ENCODE results near the gene STRA6.
"Not testable (repeated sequence)": the region's sequence is repeated elsewhere in the genome, so short reads cannot be mapped to it uniquely, and the experiment has no call there.

The STRA6 gene

DNA sequence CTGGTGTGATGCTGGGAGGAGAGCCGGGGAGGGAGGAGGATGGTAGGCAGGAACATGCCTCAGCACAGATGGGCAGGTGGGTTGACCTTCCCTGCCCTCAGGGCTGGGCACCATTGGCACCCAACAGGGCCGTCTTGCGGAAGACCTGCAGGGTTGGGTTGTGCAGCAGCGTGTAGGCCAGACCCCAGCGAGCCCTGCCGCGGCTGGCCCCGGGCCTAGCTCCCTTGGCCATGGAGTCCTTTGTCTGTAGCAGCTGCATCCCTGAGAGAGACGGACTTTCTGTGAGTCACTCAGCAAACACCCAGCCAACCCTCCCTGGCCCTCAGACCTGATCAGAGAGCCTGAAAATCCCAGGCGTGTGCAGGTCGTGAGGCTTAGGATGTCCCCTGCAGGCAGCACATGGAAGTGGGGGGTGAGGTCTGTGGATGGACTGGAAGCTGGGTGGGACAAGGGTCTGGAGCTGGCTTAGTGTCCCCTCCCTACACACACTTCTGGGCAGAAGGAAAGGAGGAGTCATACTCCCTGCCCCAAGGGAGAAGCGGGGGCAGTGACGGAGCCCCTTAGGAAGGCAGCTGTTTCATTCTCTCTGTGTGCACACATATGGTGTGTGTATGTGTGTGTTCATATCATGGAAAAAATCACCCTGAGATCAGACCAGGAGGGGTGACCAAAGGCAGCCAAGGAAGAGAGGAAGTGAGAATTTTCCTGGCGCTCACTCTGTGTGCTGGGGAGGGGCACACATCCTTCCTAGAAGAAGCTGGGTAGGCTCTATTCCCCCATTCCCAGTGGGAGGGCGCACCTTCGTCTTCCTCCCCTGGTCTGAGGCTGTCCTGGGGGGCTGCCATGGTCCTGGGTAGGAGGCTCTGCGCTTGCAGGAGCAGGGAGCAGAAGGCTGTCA, 22.4 kb downstream of the STRA6 start:
- DNase-seq (ENCODE audit: low spot score), result no peak

DNA sequence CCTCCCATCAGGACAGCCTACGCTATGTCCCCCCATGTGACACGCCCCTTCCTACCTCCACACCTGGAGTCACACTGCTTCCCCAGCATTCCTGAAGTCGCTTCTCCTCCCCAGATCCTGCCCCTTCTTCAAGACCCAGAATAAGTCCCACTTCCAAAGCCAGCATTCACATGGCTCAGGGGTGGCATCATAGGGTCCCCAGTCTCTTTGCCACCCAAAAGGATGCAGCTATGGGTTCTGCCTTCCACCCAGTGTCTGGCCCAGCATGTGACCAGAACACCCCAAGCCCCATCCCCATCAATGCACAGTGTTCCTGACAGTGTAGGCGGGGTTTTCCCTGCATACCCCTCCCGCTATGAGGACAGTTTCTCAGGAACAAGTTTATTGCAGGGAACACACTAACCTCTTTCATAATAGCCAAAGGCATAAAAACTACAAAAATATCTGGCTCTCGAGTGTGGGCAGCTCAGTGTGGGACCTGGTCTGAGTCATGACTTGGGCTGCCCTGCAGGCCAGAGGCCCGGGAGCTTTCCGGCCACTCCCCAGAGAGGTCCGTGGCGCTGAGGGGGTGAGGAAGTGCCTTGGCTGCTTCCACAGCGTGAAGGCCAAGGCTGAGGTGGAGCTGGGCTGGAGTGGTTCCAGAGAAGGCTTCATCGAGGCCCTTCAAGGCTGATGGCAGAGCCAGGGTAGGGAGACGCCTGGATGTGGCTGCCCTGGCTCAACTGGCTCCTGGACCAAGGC, 23.3 kb downstream of the STRA6 start:
- DNase-seq (ENCODE audit: low spot score), result no peak

- no peak for DNase-seq (ENCODE audit: low spot score)
These were observed 24.1 kb downstream of the STRA6 start for GRCh38 chr15:74178326-74179100.

- no peak for DNase-seq (ENCODE audit: low spot score)
These were observed 26.0 kb downstream of the STRA6 start for GRCh38 chr15:74176262-74177214.

GRCh38 chr15:74175271-74176191, 27.1 kb downstream of the STRA6 start:
- DNase-seq (ENCODE audit: low spot score), result no peak

- DNase-seq (ENCODE audit: low spot score), result no peak
These were observed 27.7 kb downstream of the STRA6 start for GRCh38 chr15:74174958-74175253.

GRCh38 chr15:74174219-74174957, 28.2 kb downstream of the STRA6 start:
- DNase-seq (ENCODE audit: low spot score), result no peak

GRCh38 chr15:74173380-74174218, 29.0 kb downstream of the STRA6 start, which contains the start of gene ISLR:
Gene ISLR (plus strand): TSS chr15:74173710. CDS start chr15:74174859, 1,149 bp downstream.
- DNase-seq (ENCODE audit: low spot score), result no peak

DNA sequence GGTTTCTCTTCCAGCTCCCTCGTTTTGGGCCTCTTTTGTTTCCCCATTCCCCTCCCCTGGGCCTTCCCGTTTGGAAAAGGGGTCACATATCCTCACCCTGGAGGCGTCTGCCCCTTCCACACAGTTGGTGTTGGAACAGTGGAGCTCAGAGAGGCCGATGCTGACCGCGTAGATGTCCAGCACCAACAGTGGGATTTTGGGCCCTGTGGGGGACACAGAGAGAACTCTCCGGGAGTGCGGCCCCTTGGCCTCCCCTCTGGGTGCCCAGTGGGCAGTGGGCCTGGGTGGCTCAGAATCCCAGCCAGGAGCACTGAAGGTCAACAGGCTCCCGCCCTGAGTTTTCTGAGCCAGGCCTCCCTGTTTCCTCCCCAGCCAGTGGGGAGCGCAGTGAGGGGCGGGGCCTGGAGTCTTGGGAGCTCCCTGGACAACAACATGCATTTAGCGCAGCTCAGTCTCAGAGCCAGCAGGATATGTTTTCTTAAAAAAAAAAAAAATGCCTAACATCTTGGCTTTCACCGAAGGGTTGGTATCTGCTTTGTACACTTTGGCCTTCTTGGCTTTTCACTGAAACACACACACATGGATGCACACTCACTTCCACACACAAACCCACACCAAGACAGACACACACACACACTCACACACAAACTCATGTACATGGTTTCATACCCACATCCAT, 29.7 kb downstream of the STRA6 start:
- DNase-seq (ENCODE audit: low spot score), result no peak

- DNase-seq (ENCODE audit: low spot score), result no peak
These were observed 30.5 kb downstream of the STRA6 start for GRCh38 chr15:74171965-74172541.

DNA sequence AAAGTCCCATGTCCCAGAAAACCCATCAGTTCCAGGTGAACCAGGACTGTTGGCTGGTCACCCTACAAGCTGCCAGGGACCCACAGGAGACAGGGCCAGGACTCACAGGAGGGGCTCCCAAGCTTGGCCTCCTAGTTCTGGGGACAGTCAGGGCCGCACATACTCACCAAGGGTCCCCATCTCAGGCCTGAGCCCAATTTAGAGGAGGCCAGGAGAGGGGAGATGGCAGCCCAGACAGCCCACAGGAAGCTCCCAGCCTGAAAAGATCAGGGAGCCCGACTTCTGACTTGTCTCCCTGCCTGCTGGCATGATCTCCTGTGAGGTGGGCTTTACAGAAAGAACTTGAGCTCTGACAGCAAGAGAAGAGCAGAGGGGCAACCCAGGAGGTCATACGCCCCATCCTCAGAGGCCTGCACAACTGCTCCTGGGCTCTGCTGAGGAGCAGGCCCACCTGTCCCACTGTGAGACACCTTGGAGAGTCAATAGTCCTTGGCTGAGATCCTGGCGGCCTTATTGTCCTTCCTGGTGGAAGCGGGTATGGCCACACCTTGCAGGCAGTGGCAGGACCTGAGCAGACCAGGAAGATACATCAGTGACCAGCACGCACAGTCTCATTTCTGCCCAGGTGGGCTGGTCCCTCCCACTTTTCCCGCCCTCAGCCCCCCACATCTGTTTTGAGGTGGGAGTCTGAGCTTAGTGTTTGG, 31.6 kb downstream of the STRA6 start:
- DNase-seq (ENCODE audit: low spot score), result no peak

- DNase-seq (ENCODE audit: low spot score), result no peak
These were observed 32.3 kb downstream of the STRA6 start for GRCh38 chr15:74170071-74170844.

GRCh38 chr15:74168711-74169126, 33.9 kb downstream of the STRA6 start:
- no peak for DNase-seq (ENCODE audit: low spot score)

GRCh38 chr15:74167891-74168331, 34.7 kb downstream of the STRA6 start:
- no peak for DNase-seq (ENCODE audit: low spot score)

- no peak for DNase-seq (ENCODE audit: low spot score)
These were observed 37.1 kb downstream of the STRA6 start for GRCh38 chr15:74165461-74165860.

DNA sequence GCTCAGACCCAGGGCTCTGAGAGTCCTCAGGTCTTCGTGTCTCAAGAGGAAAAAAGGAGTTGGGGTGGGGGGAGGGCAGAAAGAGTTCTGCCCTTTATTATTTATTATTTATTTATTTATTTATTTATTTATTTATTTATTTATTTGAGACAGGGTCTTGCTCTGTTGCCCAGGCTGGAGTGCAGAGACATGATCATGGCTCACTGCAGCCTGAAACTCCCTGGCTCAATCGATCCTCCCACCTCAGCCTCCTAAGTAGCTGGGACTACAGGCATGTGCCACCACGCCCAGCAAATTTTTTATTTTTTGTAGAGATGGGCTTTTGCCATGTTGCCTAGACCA, 40.4 kb downstream of the STRA6 start:
- not testable (repeated sequence) for DNase-seq (ENCODE audit: low spot score)

Data from hematopoietic multipotent progenitor cell treated with erythropoietin and hydrocortisone succinate and interleukin-3 and kit ligand, for 17 days (in vitro differentiated cells).